Endothelial cell (in vitro differentiated cells): ENCODE measurements around the gene SH3D19. TPM values are rescaled to one million over a fixed set of nuclear protein-coding genes. Genes with fewer than 3 reads are reported as not detected.

Experiments
- DNase-seq: peaks from one replicate; pipeline ENCODE4 v3.0.0; 2021; ENCODE audit warnings: low spot score
- H3K27ac Mint-ChIP-seq: one replicate; pipeline ENCODE4 v1.8.0; 2021; ENCODE audit warnings: mixed read lengths, inconsistent platforms; ENCODE audit not compliant: unreplicated experiment
- H3K27me3 Mint-ChIP-seq: one replicate; pipeline ENCODE4 v1.8.0; 2021; ENCODE audit warnings: mild to moderate bottlenecking, moderate library complexity, mixed read lengths, inconsistent platforms; ENCODE audit not compliant: unreplicated experiment
- H3K36me3 Mint-ChIP-seq: one replicate; pipeline ENCODE4 v1.8.0; 2021; ENCODE audit warnings: mild to moderate bottlenecking, low read depth, mixed read lengths, inconsistent platforms; ENCODE audit not compliant: unreplicated experiment
- H3K4me1 Mint-ChIP-seq: one replicate; pipeline ENCODE4 v1.8.0; 2021; ENCODE audit warnings: mild to moderate bottlenecking, mixed read lengths, inconsistent platforms; ENCODE audit not compliant: unreplicated experiment
- H3K4me3 Mint-ChIP-seq: one replicate; pipeline ENCODE4 v1.8.0; 2021; ENCODE audit warnings: mild to moderate bottlenecking, mixed read lengths, inconsistent platforms; ENCODE audit not compliant: unreplicated experiment
- H3K9me3 Mint-ChIP-seq: one replicate; pipeline ENCODE4 v1.8.0; 2021; ENCODE audit warnings: mixed read lengths, inconsistent platforms; ENCODE audit not compliant: unreplicated experiment
- CTCF ChIP-seq: fragments of 200-600 bp; sonication (generic); IDR thresholded peaks from one replicate; pipeline ENCODE4 v1.5.0; 2021; ENCODE audit warnings: antibody characterized with exemption; ENCODE audit not compliant: unreplicated experiment
- total RNA-seq: library from RNA; stranded (reverse); fragmentation: NEBNext Ultra II Directional; extraction: Animal tissue kit (Norgen Biotek cat#: 25700); gene quantifications from one replicate; pipeline ENCODE4 v1.2.1, GENCODE V29; 2021; ENCODE audit not compliant: unreplicated experiment

The SH3D19 gene
- total RNA-seq, 1 donor from 2014 or later: 89.5 TPM

DNA sequence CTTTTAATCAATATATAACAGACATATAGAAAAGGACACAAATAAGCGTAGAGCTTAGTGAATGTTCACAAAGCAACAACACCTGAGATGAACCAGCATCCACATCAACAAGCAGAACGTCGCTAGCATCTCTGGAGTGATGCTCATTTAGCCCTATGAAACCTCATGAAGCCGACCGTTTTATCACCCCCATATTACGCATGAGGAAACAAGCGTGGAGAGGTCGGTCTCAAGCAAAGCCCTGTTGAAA is 226.5 kb downstream of the SH3D19 start:
- no peak for DNase-seq
- Mint-ChIP-seq H3K27me3 (peaks cover 10% of the 10 kb centered on the region), H3K36me3 (peaks cover 25% of the 10 kb centered on the region), H3K27ac (peak overlapping the region; percentile 96), H3K9me3 (no peaks in the 10 kb centered on the region), H3K4me1 (peaks cover 24% of the 10 kb centered on the region), H3K4me3 (peak overlapping the region; percentile 98)
- no peak for TF ChIP-seq CTCF

- TF ChIP-seq CTCF: no peak
- H3K4me3 Mint-ChIP-seq: no peak overlapping the region
- peaks cover 10% of the 10 kb centered on the region for H3K27me3 Mint-ChIP-seq
- no peak for DNase-seq
- peaks cover 23% of the 10 kb centered on the region for H3K36me3 Mint-ChIP-seq
- H3K27ac Mint-ChIP-seq: no peak overlapping the region
- H3K4me1 Mint-ChIP-seq: peaks cover 24% of the 10 kb centered on the region
- H3K9me3 Mint-ChIP-seq: no peaks in the 10 kb centered on the region
Observed at GRCh38 chr4:151097759-151098158, 227.6 kb downstream of the SH3D19 start.

DNA sequence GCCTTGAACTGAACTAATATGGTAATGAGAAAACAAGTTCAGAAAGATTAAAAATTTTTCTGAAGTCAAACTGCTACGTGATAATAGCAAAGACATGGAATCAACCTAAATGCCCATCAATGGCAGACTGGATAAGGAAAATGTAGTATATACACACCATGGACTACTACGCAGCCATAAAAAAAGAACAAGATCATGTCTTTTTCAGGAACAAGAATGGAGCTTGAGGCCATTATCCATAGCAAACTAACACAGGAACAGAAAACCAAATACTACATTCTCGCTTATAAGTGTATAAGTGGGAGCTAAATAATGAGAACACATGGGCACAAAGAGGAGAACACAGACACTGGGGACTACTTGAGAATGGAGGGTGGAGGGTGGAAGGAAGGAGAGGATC is 230.3 kb downstream of the SH3D19 start:
- H3K36me3 Mint-ChIP-seq: peaks cover 3% of the 10 kb centered on the region
- no peak for DNase-seq
- no peak overlapping the region for H3K27ac Mint-ChIP-seq
- peaks cover 7% of the 10 kb centered on the region for H3K4me1 Mint-ChIP-seq
- peaks cover 9% of the 10 kb centered on the region for H3K27me3 Mint-ChIP-seq
- no peak for TF ChIP-seq CTCF
- H3K4me3 Mint-ChIP-seq: no peak overlapping the region
- H3K9me3 Mint-ChIP-seq: no peaks in the 10 kb centered on the region

- no peak for TF ChIP-seq CTCF
Observed at GRCh38 chr4:151094290-151094751, 231.1 kb downstream of the SH3D19 start.

GRCh38 chr4:151093203-151093602 is 232.2 kb downstream of the SH3D19 start:
- TF ChIP-seq CTCF: no peak
- peaks cover 5% of the 10 kb centered on the region for H3K27me3 Mint-ChIP-seq
- no peak overlapping the region for H3K27ac Mint-ChIP-seq
- DNase-seq: no peak
- no peak overlapping the region for H3K4me3 Mint-ChIP-seq
- no peaks in the 10 kb centered on the region for H3K36me3 Mint-ChIP-seq
- no peaks in the 10 kb centered on the region for H3K9me3 Mint-ChIP-seq
- no peaks in the 10 kb centered on the region for H3K4me1 Mint-ChIP-seq

More at GRCh38 chr4:151094290-151094751, 231.1 kb downstream of the SH3D19 start:
- no peak overlapping the region for H3K27ac Mint-ChIP-seq
- DNase-seq: no peak
- no peak overlapping the region for H3K4me3 Mint-ChIP-seq
- H3K36me3 Mint-ChIP-seq: no peaks in the 10 kb centered on the region
- H3K9me3 Mint-ChIP-seq: no peaks in the 10 kb centered on the region
- H3K4me1 Mint-ChIP-seq: no peaks in the 10 kb centered on the region
- H3K27me3 Mint-ChIP-seq: peaks cover 5% of the 10 kb centered on the region
